ENCODE data around the gene KRT78.
"Not testable (repeated sequence)": the region's sequence is repeated elsewhere in the genome, so short reads cannot be mapped to it uniquely, and the experiment has no call there.

DNA sequence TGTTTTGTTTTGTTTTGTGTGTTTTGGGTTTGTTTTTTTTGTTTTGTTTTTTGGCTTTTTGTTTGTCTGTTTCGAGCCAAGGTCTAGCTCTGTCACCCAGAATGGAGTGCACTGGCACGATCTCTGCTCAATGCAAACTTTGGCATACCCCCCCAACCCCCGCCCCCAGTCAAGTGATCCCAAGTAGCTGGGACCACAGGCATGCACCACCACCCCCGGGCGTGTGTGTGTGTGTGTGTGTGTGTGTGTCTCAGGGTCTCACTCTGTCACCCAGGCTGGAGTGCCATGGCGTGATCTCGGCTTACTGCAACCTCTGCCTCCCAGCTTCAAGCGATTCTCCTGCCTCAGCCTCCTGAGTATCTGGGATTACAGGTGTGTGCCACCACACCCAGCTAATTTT is 31.7 kb upstream of the KRT78 start:
- TF ChIP-seq POLR2AphosphoS5 (IDR thresholded peaks at IDR 0.05; ENCODE audit: borderline replicate concordance, low read depth, low read length); EZH2 (IDR thresholded peaks at IDR 0.05); FOXP2 (optimal IDR thresholded peaks at IDR 0.05; ENCODE audit: control extremely low read depth, extremely low read length, insufficient read depth): not testable (repeated sequence)
